Measurements from ENCODE around the gene ELSPBP1.

ELSPBP1 gene

DNA sequence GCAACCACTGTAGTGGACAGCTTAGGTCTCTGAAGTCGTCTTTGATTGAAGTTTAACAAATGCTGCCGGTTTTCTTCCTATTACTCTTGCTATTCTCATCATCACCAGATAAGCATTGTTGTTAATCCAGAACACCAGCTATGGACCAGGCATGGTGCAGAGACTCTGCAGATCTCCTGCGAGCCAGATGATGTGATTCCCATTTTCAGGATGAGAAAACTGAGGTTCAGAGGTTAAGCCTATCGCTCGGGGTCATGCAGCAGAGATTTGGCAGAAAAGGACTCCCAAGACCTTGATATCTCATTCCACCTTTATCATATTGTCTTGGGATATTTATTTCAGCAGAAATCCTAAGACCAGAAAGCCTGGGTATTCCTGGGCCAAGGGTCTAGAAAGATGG, 65.9 kb downstream of the ELSPBP1 start:
- ATAC-seq, result no peak
- TF ChIP-seq, protein P1, sequence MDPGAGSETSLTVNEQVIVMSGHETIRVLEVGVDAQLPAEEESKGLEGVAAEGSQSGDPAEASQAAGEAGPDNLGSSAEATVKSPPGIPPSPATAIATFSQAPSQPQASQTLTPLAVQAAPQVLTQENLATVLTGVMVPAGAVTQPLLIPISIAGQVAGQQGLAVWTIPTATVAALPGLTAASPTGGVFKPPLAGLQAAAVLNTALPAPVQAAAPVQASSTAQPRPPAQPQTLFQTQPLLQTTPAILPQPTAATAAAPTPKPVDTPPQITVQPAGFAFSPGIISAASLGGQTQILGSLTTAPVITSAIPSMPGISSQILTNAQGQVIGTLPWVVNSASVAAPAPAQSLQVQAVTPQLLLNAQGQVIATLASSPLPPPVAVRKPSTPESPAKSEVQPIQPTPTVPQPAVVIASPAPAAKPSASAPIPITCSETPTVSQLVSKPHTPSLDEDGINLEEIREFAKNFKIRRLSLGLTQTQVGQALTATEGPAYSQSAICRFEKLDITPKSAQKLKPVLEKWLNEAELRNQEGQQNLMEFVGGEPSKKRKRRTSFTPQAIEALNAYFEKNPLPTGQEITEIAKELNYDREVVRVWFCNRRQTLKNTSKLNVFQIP (CRISPR knock-in tag; IDR thresholded peaks at IDR 0.05; ENCODE audit: borderline replicate concordance, low read depth), result no peak
- no peak for TF ChIP-seq TCF4 (CRISPR knock-in tag; IDR thresholded peaks at IDR 0.05; ENCODE audit: borderline replicate concordance)
- no peak for TF ChIP-seq RARB (CRISPR knock-in tag; IDR thresholded peaks at IDR 0.05)
- TF ChIP-seq, protein P2, sequence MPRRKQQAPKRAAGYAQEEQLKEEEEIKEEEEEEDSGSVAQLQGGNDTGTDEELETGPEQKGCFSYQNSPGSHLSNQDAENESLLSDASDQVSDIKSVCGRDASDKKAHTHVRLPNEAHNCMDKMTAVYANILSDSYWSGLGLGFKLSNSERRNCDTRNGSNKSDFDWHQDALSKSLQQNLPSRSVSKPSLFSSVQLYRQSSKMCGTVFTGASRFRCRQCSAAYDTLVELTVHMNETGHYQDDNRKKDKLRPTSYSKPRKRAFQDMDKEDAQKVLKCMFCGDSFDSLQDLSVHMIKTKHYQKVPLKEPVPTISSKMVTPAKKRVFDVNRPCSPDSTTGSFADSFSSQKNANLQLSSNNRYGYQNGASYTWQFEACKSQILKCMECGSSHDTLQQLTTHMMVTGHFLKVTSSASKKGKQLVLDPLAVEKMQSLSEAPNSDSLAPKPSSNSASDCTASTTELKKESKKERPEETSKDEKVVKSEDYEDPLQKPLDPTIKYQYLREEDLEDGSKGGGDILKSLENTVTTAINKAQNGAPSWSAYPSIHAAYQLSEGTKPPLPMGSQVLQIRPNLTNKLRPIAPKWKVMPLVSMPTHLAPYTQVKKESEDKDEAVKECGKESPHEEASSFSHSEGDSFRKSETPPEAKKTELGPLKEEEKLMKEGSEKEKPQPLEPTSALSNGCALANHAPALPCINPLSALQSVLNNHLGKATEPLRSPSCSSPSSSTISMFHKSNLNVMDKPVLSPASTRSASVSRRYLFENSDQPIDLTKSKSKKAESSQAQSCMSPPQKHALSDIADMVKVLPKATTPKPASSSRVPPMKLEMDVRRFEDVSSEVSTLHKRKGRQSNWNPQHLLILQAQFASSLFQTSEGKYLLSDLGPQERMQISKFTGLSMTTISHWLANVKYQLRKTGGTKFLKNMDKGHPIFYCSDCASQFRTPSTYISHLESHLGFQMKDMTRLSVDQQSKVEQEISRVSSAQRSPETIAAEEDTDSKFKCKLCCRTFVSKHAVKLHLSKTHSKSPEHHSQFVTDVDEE (CRISPR knock-in tag; IDR thresholded peaks at IDR 0.05), result no peak
- no peak for TF ChIP-seq PATZ1 (CRISPR knock-in tag; IDR thresholded peaks at IDR 0.05; ENCODE audit: borderline replicate concordance)
- no peak for TF ChIP-seq ZC3H10 (CRISPR knock-in tag; IDR thresholded peaks at IDR 0.05)
- TF ChIP-seq ZNF70 (CRISPR knock-in tag; IDR thresholded peaks at IDR 0.05), result no peak
- no peak for TF ChIP-seq ARNTL (CRISPR knock-in tag; IDR thresholded peaks at IDR 0.05; ENCODE audit: borderline replicate concordance, low read depth)
- TF ChIP-seq GLIS3 (CRISPR knock-in tag; IDR thresholded peaks at IDR 0.05), result no peak
- no peak for TF ChIP-seq TOX (CRISPR knock-in tag; IDR thresholded peaks at IDR 0.05; ENCODE audit: borderline replicate concordance)
- no peak for TF ChIP-seq OSR1 (CRISPR knock-in tag; IDR thresholded peaks at IDR 0.05)

- no peak for TF ChIP-seq TOX (CRISPR knock-in tag; IDR thresholded peaks at IDR 0.05; ENCODE audit: borderline replicate concordance)
- TF ChIP-seq ISL1 (CRISPR knock-in tag; IDR thresholded peaks at IDR 0.05), result no peak
- TF ChIP-seq PATZ1 (CRISPR knock-in tag; IDR thresholded peaks at IDR 0.05; ENCODE audit: borderline replicate concordance), result no peak
- TF ChIP-seq ARNTL (CRISPR knock-in tag; IDR thresholded peaks at IDR 0.05; ENCODE audit: borderline replicate concordance, low read depth), result no peak
- no peak for TF ChIP-seq TCF4 (CRISPR knock-in tag; IDR thresholded peaks at IDR 0.05; ENCODE audit: borderline replicate concordance)
- TF ChIP-seq, protein P1 (CRISPR knock-in tag; IDR thresholded peaks at IDR 0.05; ENCODE audit: borderline replicate concordance, low read depth), result no peak
- TF ChIP-seq PPARA (CRISPR knock-in tag; IDR thresholded peaks at IDR 0.05; ENCODE audit: borderline replicate concordance), result no peak
- TF ChIP-seq, protein P2 (CRISPR knock-in tag; IDR thresholded peaks at IDR 0.05), result no peak
- TF ChIP-seq SNAI2 (CRISPR knock-in tag; IDR thresholded peaks at IDR 0.05), result no peak
- no peak for TF ChIP-seq ZNF8 (CRISPR knock-in tag; IDR thresholded peaks at IDR 0.05)
- no peak for TF ChIP-seq CSRNP3 (CRISPR knock-in tag; IDR thresholded peaks at IDR 0.05)
- TF ChIP-seq ZNF70 (CRISPR knock-in tag; IDR thresholded peaks at IDR 0.05), result no peak
- no peak for TF ChIP-seq BACH2 (CRISPR knock-in tag; IDR thresholded peaks at IDR 0.05; ENCODE audit: borderline replicate concordance)
- no peak for TF ChIP-seq ZNF565 (CRISPR knock-in tag; conservative IDR thresholded peaks at IDR 0.05; ENCODE audit: low read depth)
- TF ChIP-seq GLIS3 (CRISPR knock-in tag; IDR thresholded peaks at IDR 0.05), result no peak
- TF ChIP-seq CREB5 (CRISPR knock-in tag; IDR thresholded peaks at IDR 0.05; ENCODE audit: low read depth), result no peak
- TF ChIP-seq OSR1 (CRISPR knock-in tag; IDR thresholded peaks at IDR 0.05), result no peak
- no peak for TF ChIP-seq ZFP3 (CRISPR knock-in tag; IDR thresholded peaks at IDR 0.05)
- no peak for TF ChIP-seq ZFP30 (CRISPR knock-in tag; IDR thresholded peaks at IDR 0.05)
- no peak for ATAC-seq
Measured at GRCh38 chr19:48061401-48062344, 67.2 kb downstream of the ELSPBP1 start.
